SJCRH30 (cell line): ENCODE data around the gene FAM161B. TPM values are rescaled to one million over a fixed set of nuclear protein-coding genes. Genes with fewer than 3 reads are reported as not detected.
"Not testable (repeated sequence)": the region's sequence is repeated elsewhere in the genome, so short reads cannot be mapped to it uniquely, and the experiment has no call there.

ENCODE experiments used
- DNase-seq, 2 experiments: peaks; one replicate each; pipeline ENCODE4 v3.0.0-alpha.2; 2015 to 2020
- H3K27ac ChIP-seq: fragments of 250-450 bp; sonication (Bioruptor Pico); 2 replicates; pipeline ENCODE4 v1.5.1; 2020; ENCODE audit warnings: mild to moderate bottlenecking, moderate library complexity
- H3K27me3 ChIP-seq: fragments of 250-450 bp; sonication (Bioruptor Pico); 2 replicates; pipeline ENCODE4 v1.5.1; 2020; ENCODE audit warnings: mild to moderate bottlenecking, moderate library complexity
- H3K36me3 ChIP-seq: fragments of 250-450 bp; sonication (Bioruptor Pico); 2 replicates; pipeline ENCODE4 v1.5.1; 2020; ENCODE audit warnings: mild to moderate bottlenecking, moderate library complexity
- H3K4me1 ChIP-seq: fragments of 250-450 bp; sonication (Bioruptor Pico); 2 replicates; pipeline ENCODE4 v1.5.1; 2020; ENCODE audit warnings: mild to moderate bottlenecking, moderate library complexity
- H3K4me3 ChIP-seq: fragments of 250-450 bp; sonication (Bioruptor Pico); 2 replicates; pipeline ENCODE4 v1.5.1; 2020; ENCODE audit warnings: mild to moderate bottlenecking, moderate library complexity
- H3K9me3 ChIP-seq: fragments of 250-450 bp; sonication (Bioruptor Pico); replicated peaks from 2 replicates; pipeline ENCODE4 v1.5.1; 2020; ENCODE audit warnings: mild to moderate bottlenecking, moderate library complexity
- total RNA-seq: library from RNA; depleted of rRNA; stranded (reverse); fragments of >200 nt; shearing (Covaris generic); gene quantifications from 2 replicates; pipeline ENCODE4 v1.2.3, GENCODE V29; 2014

FAM161B gene
- total RNA-seq, 1 experiment from 2014 or later = 1.1 TPM

GRCh38 chr14:73961192-73961591 is 11.3 kb upstream of the FAM161B start:
- Histone ChIP-seq H3K36me3 (peaks cover 24% of the 10 kb centered on the region), H3K27me3 (no peaks in the 10 kb centered on the region), H3K27ac (no peak overlapping the region), H3K9me3 (no peaks in the 10 kb centered on the region), H3K4me1 (peaks cover 18% of the 10 kb centered on the region), H3K4me3 (no peak overlapping the region)
- DNase-seq = no peak

- peaks cover 29% of the 10 kb centered on the region for H3K36me3 ChIP-seq
- peak; percentile 70 to 83 for DNase-seq
- peaks cover 18% of the 10 kb centered on the region for H3K4me1 ChIP-seq
- no peak overlapping the region for H3K4me3 ChIP-seq
- 0 out of 2 replicates have a peak overlapping the region, but pooled peaks have one; percentile 26 for H3K27ac ChIP-seq
- no peaks in the 10 kb centered on the region for H3K9me3 ChIP-seq
- no peaks in the 10 kb centered on the region for H3K27me3 ChIP-seq
These were observed 8.7 kb upstream of the FAM161B start for GRCh38 chr14:73958591-73958990.

- Histone ChIP-seq H3K27ac (no peak overlapping the region), H3K9me3 (no peaks in the 10 kb centered on the region), H3K4me3 (no peak overlapping the region), H3K36me3 (peaks cover 16% of the 10 kb centered on the region), H3K27me3 (no peaks in the 10 kb centered on the region), H3K4me1 (peaks cover 14% of the 10 kb centered on the region)
- no peak for DNase-seq
These were observed 5.8 kb upstream of the FAM161B start for GRCh38 chr14:73955674-73956073.

GRCh38 chr14:73953731-73954130 is 3.8 kb upstream of the FAM161B start:
- no peaks in the 10 kb centered on the region for H3K27me3 ChIP-seq
- H3K4me1 ChIP-seq = peaks cover 6% of the 10 kb centered on the region
- no peak overlapping the region for H3K27ac ChIP-seq
- no peaks in the 10 kb centered on the region for H3K9me3 ChIP-seq
- no peak overlapping the region for H3K4me3 ChIP-seq
- DNase-seq = no peak
- H3K36me3 ChIP-seq = peaks cover 5% of the 10 kb centered on the region; the same call in 1 of the 2 replicates

GRCh38 chr14:73945159-73945670 is 4.7 kb downstream of the FAM161B start:
- Histone ChIP-seq H3K4me3 (no peak overlapping the region), H3K27ac (no peak overlapping the region), H3K36me3 (no peaks in the 10 kb centered on the region), H3K27me3 (no peaks in the 10 kb centered on the region), H3K4me1 (no peaks in the 10 kb centered on the region), H3K9me3 (no peaks in the 10 kb centered on the region)
- DNase-seq = no peak

GRCh38 chr14:73944432-73945158 is 5.3 kb downstream of the FAM161B start:
- no peaks in the 10 kb centered on the region for H3K36me3 ChIP-seq

GRCh38 chr14:73943083-73943482 is 6.8 kb downstream of the FAM161B start:
- Histone ChIP-seq H3K27ac (no peak overlapping the region), H3K4me3 (no peak overlapping the region), H3K4me1 (no peaks in the 10 kb centered on the region), H3K27me3 (no peaks in the 10 kb centered on the region), H3K9me3 (no peaks in the 10 kb centered on the region), H3K36me3 (no peaks in the 10 kb centered on the region)
- DNase-seq = no peak

More at GRCh38 chr14:73944432-73945158, 5.3 kb downstream of the FAM161B start:
- no peak for DNase-seq
- no peak overlapping the region for H3K27ac ChIP-seq
- no peaks in the 10 kb centered on the region for H3K27me3 ChIP-seq
- no peaks in the 10 kb centered on the region for H3K9me3 ChIP-seq
- H3K4me1 ChIP-seq = no peaks in the 10 kb centered on the region
- no peak overlapping the region for H3K4me3 ChIP-seq

GRCh38 chr14:73942180-73942579 is 7.7 kb downstream of the FAM161B start:
- Histone ChIP-seq H3K4me3 (no peak overlapping the region), H3K36me3 (no peaks in the 10 kb centered on the region)

GRCh38 chr14:73937012-73937411 is 12.9 kb downstream of the FAM161B start:
- DNase-seq = no peak
- H3K36me3 ChIP-seq = peaks cover 22% of the 10 kb centered on the region

More at GRCh38 chr14:73942180-73942579, 7.7 kb downstream of the FAM161B start:
- no peak overlapping the region for H3K27ac ChIP-seq
- no peaks in the 10 kb centered on the region for H3K4me1 ChIP-seq
- DNase-seq = no peak
- no peaks in the 10 kb centered on the region for H3K9me3 ChIP-seq
- H3K27me3 ChIP-seq = no peaks in the 10 kb centered on the region

GRCh38 chr14:73936548-73936947 is 13.3 kb downstream of the FAM161B start:
- H3K36me3 ChIP-seq = peaks cover 27% of the 10 kb centered on the region

More at GRCh38 chr14:73937012-73937411, 12.9 kb downstream of the FAM161B start:
- no peaks in the 10 kb centered on the region for H3K9me3 ChIP-seq
- no peaks in the 10 kb centered on the region for H3K4me1 ChIP-seq
- no peak overlapping the region for H3K4me3 ChIP-seq
- no peaks in the 10 kb centered on the region for H3K27me3 ChIP-seq
- H3K27ac ChIP-seq = no peak overlapping the region

GRCh38 chr14:73935666-73936065 is 14.2 kb downstream of the FAM161B start:
- DNase-seq = peak in 1 of 2 experiments; percentile 11
- Histone ChIP-seq H3K27ac (no peak overlapping the region), H3K4me1 (no peaks in the 10 kb centered on the region)

More at GRCh38 chr14:73936548-73936947, 13.3 kb downstream of the FAM161B start:
- H3K27me3 ChIP-seq = no peaks in the 10 kb centered on the region
- H3K27ac ChIP-seq = no peak overlapping the region
- no peaks in the 10 kb centered on the region for H3K4me1 ChIP-seq
- DNase-seq = no peak
- no peaks in the 10 kb centered on the region for H3K9me3 ChIP-seq
- H3K4me3 ChIP-seq = no peak overlapping the region

GRCh38 chr14:73924337-73924736 is 25.6 kb downstream of the FAM161B start:
- DNase-seq = no peak
- Histone ChIP-seq H3K4me1 (no peaks in the 10 kb centered on the region), H3K9me3 (no peaks in the 10 kb centered on the region), H3K36me3 (peaks cover 85% of the 10 kb centered on the region), H3K4me3 (no peak overlapping the region), H3K27me3 (no peaks in the 10 kb centered on the region), H3K27ac (no peak overlapping the region)

More at GRCh38 chr14:73935666-73936065, 14.2 kb downstream of the FAM161B start:
- Histone ChIP-seq H3K4me3 (no peak overlapping the region), H3K36me3 (peaks cover 35% of the 10 kb centered on the region), H3K27me3 (no peaks in the 10 kb centered on the region), H3K9me3 (no peaks in the 10 kb centered on the region)

GRCh38 chr14:73919457-73919856 is 30.4 kb downstream of the FAM161B start:
- H3K27me3 ChIP-seq, H3K27ac ChIP-seq, H3K4me1 ChIP-seq, H3K9me3 ChIP-seq, DNase-seq, H3K4me3 ChIP-seq: not testable (repeated sequence)
- peaks cover 56% of the 10 kb centered on the region for H3K36me3 ChIP-seq

GRCh38 chr14:73916324-73916723 is 33.6 kb downstream of the FAM161B start:
- Histone ChIP-seq H3K4me3 (no peak overlapping the region), H3K27ac (no peak overlapping the region), H3K4me1 (no peaks in the 10 kb centered on the region), H3K36me3 (peaks cover 50% of the 10 kb centered on the region), H3K27me3 (no peaks in the 10 kb centered on the region), H3K9me3 (no peaks in the 10 kb centered on the region)
- DNase-seq = no peak

- peaks cover 45% of the 10 kb centered on the region for H3K36me3 ChIP-seq
- no peaks in the 10 kb centered on the region for H3K9me3 ChIP-seq
- no peaks in the 10 kb centered on the region for H3K4me1 ChIP-seq
- no peak for DNase-seq
- H3K4me3 ChIP-seq = no peak overlapping the region
- H3K27ac ChIP-seq = no peak overlapping the region
- H3K27me3 ChIP-seq = no peaks in the 10 kb centered on the region
These were observed 36.6 kb downstream of the FAM161B start for GRCh38 chr14:73913256-73913655.
